ENCODE data around the gene MAPKAPK3. TPM values are rescaled to one million over a fixed set of nuclear protein-coding genes. Genes with fewer than 3 reads are reported as not detected.
A peak's percentile ranks its signal among the peaks of the same experiment; 100 is the strongest.

Gene MAPKAPK3
- total and polyA plus RNA-seq, 2 of the 4 experiments (the other 2 are of a cell fraction): 38.3 to 57.2 TPM

- TF ChIP-seq RCOR1 (IDR thresholded peaks at IDR 0.05; ENCODE audit: insufficient replicate concordance, low read length): no peak
These were observed 16.7 kb upstream of the MAPKAPK3 start (continued) for GRCh38 chr3:50600141-50600753.

- WGBS, 2 experiments (ENCODE audit: extremely low coverage in 2 of 2, insufficient read length in 1 of 2): no CpG with 5 or more reads among the region's 14 CpGs
- H3K9me1 ChIP-seq (ENCODE audit: insufficient read depth, low read length): peaks cover 24% of the 10 kb centered on the region
- ATAC-seq (ENCODE audit: low read depth): peak; percentile 73
- peak overlapping the region; percentile 95 for H3K23ac ChIP-seq (ENCODE audit: low read depth, low read length)
- peak overlapping the region; percentile 97 for H3K27ac ChIP-seq (ENCODE audit: insufficient read depth, low read length)
- peak overlapping the region; percentile 74 for H3K4me2 ChIP-seq (ENCODE audit: low read depth, low read length)
- peak overlapping the region; percentile 99 for H4K91ac ChIP-seq (ENCODE audit: insufficient read depth, low read depth, low read length)
- H2BK20ac ChIP-seq (ENCODE audit: low read depth, low read length): peak overlapping the region; percentile 77
- H3K9ac ChIP-seq (ENCODE audit: low read depth, low read length): peak overlapping the region; percentile 78
- H2BK15ac ChIP-seq (ENCODE audit: low read depth, low read length): peak overlapping the region; percentile 97; the same call in 2 of the 3 replicates
- no peaks in the 10 kb centered on the region for H3K27me3 ChIP-seq (ENCODE audit: control insufficient read depth, insufficient read depth, low read length)
- H3K4ac ChIP-seq (ENCODE audit: low read depth, low read length): peak overlapping the region; percentile 99
- H4K5ac ChIP-seq (ENCODE audit: low read depth, low read length): peak overlapping the region; percentile 99
- H3K36me3 ChIP-seq (ENCODE audit: control insufficient read depth, insufficient read depth, low read length): peaks cover 12% of the 10 kb centered on the region; the same call in 1 of the 2 replicates
- peaks cover 22% of the 10 kb centered on the region for H3K4me1 ChIP-seq (ENCODE audit: control insufficient read depth, insufficient read depth, low read length)
- in situ Hi-C loops (cut with MboI; ENCODE audit: low sequenced_read_pairs): loop anchor here (25.0 kb wide), 1 partner anchor 1086 kb away; no protein-coding TSS in a partner anchor
- H3K14ac ChIP-seq (replicated peaks; ENCODE audit: low read depth, low read length): peak overlapping the region; percentile 98
- peak; percentile 95 for DNase-seq
- peak overlapping the region; percentile 92 for H3K56ac ChIP-seq (ENCODE audit: extremely low read depth, insufficient read depth, low read length)
- H4K20me1 ChIP-seq (ENCODE audit: insufficient read depth, low read length): no peaks in the 10 kb centered on the region
- peak overlapping the region; percentile 99 for H2AK5ac ChIP-seq (ENCODE audit: low read depth, low read length)
- dilution Hi-C loops (cut with HindIII; ENCODE audit: low sequenced_read_pairs, unreplicated experiment): no loop called here
- ChIA-PET POLR2A (ENCODE audit: unreplicated experiment) (interaction anchor here (1.2 kb wide), 1 partner anchor 11 kb away, joined by 5 read pairs; the partner anchor contains the start of gene CISH), CTCF (interaction anchor here (1.2 to 1.5 kb wide), 3 partner anchors 11 to 15 kb away, joined by 3 to 9 read pairs (median 5); partner anchors contain the start of gene CISH)
- no peak overlapping the region for H3K4me3 ChIP-seq (ENCODE audit: insufficient read depth, low read depth, low read length)
- peak overlapping the region; percentile 95 to 99 for H4K8ac ChIP-seq (ENCODE audit: low read depth in 2 of 2, low read length in 2 of 2)
- peak overlapping the region; percentile 97 for H2BK5ac ChIP-seq (ENCODE audit: low read depth, low read length, poor library complexity, severe bottlenecking)
- H3K79me1 ChIP-seq (ENCODE audit: low read depth in 1 of 2, low read length in 2 of 2): peaks cover 0 to 4% of the 10 kb centered on the region in 2 experiments; a peak in 1 of 4 replicates
- intact Hi-C loops (cut with micrococcal nuclease): loop anchor here (1.0 kb wide), 1 partner anchor 29 kb away; no protein-coding TSS in a partner anchor
- peak overlapping the region; percentile 95 for H2AFZ ChIP-seq (replicated peaks; ENCODE audit: low read length, poor library complexity)
- H3K18ac ChIP-seq (ENCODE audit: low read depth, low read length): peak overlapping the region; percentile 98
- peak overlapping the region; percentile 95 for H2BK120ac ChIP-seq (ENCODE audit: low read depth, low read length)
- BruUV-seq (replicated peaks): no TSS peak
- peak overlapping the region; percentile 99 for H2AK9ac ChIP-seq (replicated peaks; ENCODE audit: low read depth, low read length, poor library complexity)
- no peaks in the 10 kb centered on the region for H3K9me3 ChIP-seq (ENCODE audit: control insufficient read depth, insufficient read depth, low read length)
- TF ChIP-seq CTCF (conservative IDR thresholded peaks at IDR 0.05; ENCODE audit: low read depth, low read length) (no peak), ELK1 (IDR thresholded peaks at IDR 0.05; ENCODE audit: borderline replicate concordance, low read depth, low read length) (no peak), MXI1 (IDR thresholded peaks at IDR 0.05; ENCODE audit: borderline replicate concordance, low read depth, low read length) (peak; percentile 35; the same call in 1 of the 2 replicates), RAD21 (IDR thresholded peaks at IDR 0.05; ENCODE audit: low read length) (no peak), SMC3 (IDR thresholded peaks at IDR 0.05; ENCODE audit: low read depth, low read length) (no peak), POLR2A (IDR thresholded peaks at IDR 0.05; ENCODE audit: low read depth, low read length) (no peak), CHD1 (IDR thresholded peaks at IDR 0.05; ENCODE audit: low read depth, low read length) (no peak), RFX5 (IDR thresholded peaks at IDR 0.05; ENCODE audit: low read depth, low read length) (no peak), MAFK (IDR thresholded peaks at IDR 0.05; ENCODE audit: low read depth, low read length) (no peak)
These were observed 15.9 kb upstream of the MAPKAPK3 start for GRCh38 chr3:50600841-50601591.

Measured in IMR-90 (cell line).